DND-41 (cell line): ENCODE data around the gene ALCAM.

Experiments
- CTCF ChIP-seq: IDR thresholded peaks from 2 replicates; pipeline ENCODE4 v1.5.1; 2012; ENCODE audit warnings: borderline replicate concordance, low read length, moderate library complexity, mild to moderate bottlenecking; ENCODE audit not compliant: poor library complexity, severe bottlenecking; ENCODE audit errors: extremely low read depth
- EZH2 ChIP-seq: IDR thresholded peaks from 3 replicates; pipeline ENCODE4 v1.6.1; 2012; ENCODE audit warnings: borderline replicate concordance, low read depth, mild to moderate bottlenecking, moderate library complexity, low read length, inconsistent platforms; ENCODE audit not compliant: severe bottlenecking

GRCh38 chr3:105463620-105464019, 96.9 kb downstream of the ALCAM start:
- no peak for TF ChIP-seq CTCF
- TF ChIP-seq EZH2: no peak
